WTC11 (cell line): Measurements from ENCODE around the gene FBXO48. TPM values are rescaled to one million over a fixed set of nuclear protein-coding genes. Genes with fewer than 3 reads are reported as not detected.

Source experiments
- ATF2 ChIP-seq: sonication (generic); formaldehyde crosslinking; IDR thresholded peaks from 2 replicates; pipeline ENCODE4 v1.8.1; 2022; ENCODE audit warnings: low read depth, missing genetic modification reagents, borderline replicate concordance
- IRF2 ChIP-seq: sonication (generic); formaldehyde crosslinking; IDR thresholded peaks from 2 replicates; pipeline ENCODE4 v1.8.0; 2022; ENCODE audit warnings: low read depth, missing genetic modification reagents, borderline replicate concordance
- STAT6 ChIP-seq: sonication (generic); formaldehyde crosslinking; conservative IDR thresholded peaks from 2 replicates; pipeline ENCODE4 v1.8.1; 2023; ENCODE audit warnings: mild to moderate bottlenecking, low read depth, missing genetic modification reagents, moderate library complexity
- ZBTB43 ChIP-seq: sonication (generic); formaldehyde crosslinking; IDR thresholded peaks from 2 replicates; pipeline ENCODE4 v1.8.1; 2023; ENCODE audit warnings: mild to moderate bottlenecking, missing genetic modification reagents
- total RNA-seq: library from RNA; stranded (reverse); gene quantifications from 3 replicates; pipeline ENCODE4 v1.2.3, GENCODE V29; 2021

The FBXO48 gene
- total RNA-seq, 1 experiment from 2014 or later = 1.3 TPM

- TF ChIP-seq ATF2 (CRISPR knock-in tag) (no peak), STAT6 (no peak), IRF2 (CRISPR knock-in tag) (no peak), ZBTB43 (CRISPR knock-in tag) (no peak)
Observed at GRCh38 chr2:68411397-68412126, 55.5 kb downstream of the FBXO48 start (continued).

Other genes with a start within 250 kb of the FBXO48 start
- gene PPP3R1, start 214.8 kb downstream of the FBXO48 start, total RNA-seq = 53.7 to 61.4 TPM (median 54.3 TPM) in 3 replicates
- gene CNRIP1, start 147.3 kb downstream of the FBXO48 start, total RNA-seq = 1.3 to 1.6 TPM (median 1.4 TPM) in 3 replicates
- gene PLEK, start 102.0 kb downstream of the FBXO48 start, total RNA-seq = 0.26 to 0.46 TPM (median 0.37 TPM) in 3 replicates
- 2.7 to 4.0 TPM (median 3.9 TPM) in 3 replicates for gene APLF, start 291 bp upstream of the FBXO48 start, total RNA-seq
- 2.6 to 4.4 TPM (median 2.8 TPM) in 3 replicates for gene PROKR1, start 176.3 kb upstream of the FBXO48 start, total RNA-seq